GM12878 (cell line): ENCODE data around the gene PPP1R7. TPM values are rescaled to one million over a fixed set of nuclear protein-coding genes. Genes with fewer than 3 reads are reported as not detected.
A peak's percentile ranks its signal among the peaks of the same experiment; 100 is the strongest.

ENCODE experiments used
- ASH2L ChIP-seq: fragments of 300-600, 200-600 bp; sonication (generic); IDR thresholded peaks from 2 replicates; pipeline ENCODE4 v1.6.1; 2017; ENCODE audit warnings: low read depth, mild to moderate bottlenecking, borderline replicate concordance
- BCLAF1 ChIP-seq: fragments of 450-650 bp; IDR thresholded peaks from 2 replicates; pipeline ENCODE4 v1.6.1; 2017; ENCODE audit warnings: antibody characterized with exemption, mild to moderate bottlenecking, moderate library complexity
- CBX5 ChIP-seq: sonication (generic); IDR thresholded peaks from 2 replicates; pipeline ENCODE4 v1.6.1; 2016; ENCODE audit warnings: low read depth, moderate library complexity, mild to moderate bottlenecking, inconsistent platforms
- CHD4 ChIP-seq: fragments of 200-600 bp; sonication (generic); IDR thresholded peaks from 2 replicates; pipeline ENCODE4 v1.6.1; 2016; ENCODE audit warnings: mild to moderate bottlenecking
- DPF2 ChIP-seq: fragments of 450-650 bp; IDR thresholded peaks from 2 replicates; pipeline ENCODE4 v1.6.1; 2017; ENCODE audit warnings: mild to moderate bottlenecking
- EP300 ChIP-seq, 2 experiments: fragments of 150-350 bp in 1 of 2; IDR thresholded peaks; 2 replicates each; pipeline ENCODE4 v1.6.1; 2011 to 2012; ENCODE audit warnings: low read depth in 2 of 2, low read length in 2 of 2, borderline replicate concordance in 1 of 2, improper control_type of control experiment in 1 of 2, inconsistent platforms in 1 of 2; ENCODE audit not compliant: control insufficient read depth in 1 of 2
- ESRRA ChIP-seq: IDR thresholded peaks from 2 replicates; pipeline ENCODE4 v1.6.1; 2012; ENCODE audit warnings: mild to moderate bottlenecking, low read length, improper control_type of control experiment
- JUND ChIP-seq: IDR thresholded peaks from 2 replicates; pipeline ENCODE4 v1.6.1; 2012; ENCODE audit warnings: low read depth, mild to moderate bottlenecking, low read length, improper control_type of control experiment, moderate library complexity
- KLF5 ChIP-seq: fragments of 450-650 bp; IDR thresholded peaks from 2 replicates; pipeline ENCODE4 v1.6.1; 2014; ENCODE audit warnings: mild to moderate bottlenecking; ENCODE audit not compliant: partially characterized antibody
- PAX5 ChIP-seq: IDR thresholded peaks from 2 replicates; pipeline ENCODE4 v1.6.1; 2011; ENCODE audit warnings: low read depth, low read length, borderline replicate concordance
- PAX8 ChIP-seq: fragments of 450-650 bp; IDR thresholded peaks from 2 replicates; pipeline ENCODE4 v1.6.1; 2017; ENCODE audit warnings: mild to moderate bottlenecking, moderate library complexity
- POLR2A ChIP-seq: IDR thresholded peaks from 2 replicates; pipeline ENCODE4 v1.6.1; 2011; ENCODE audit warnings: low read depth, mild to moderate bottlenecking, low read length
- RAD51 ChIP-seq: fragments of 450-650 bp; IDR thresholded peaks from 2 replicates; pipeline ENCODE4 v1.6.1; 2016; ENCODE audit warnings: moderate library complexity, mild to moderate bottlenecking, inconsistent platforms
- SMAD1 ChIP-seq: fragments of 450-650 bp; IDR thresholded peaks from 2 replicates; pipeline ENCODE4 v1.6.1; 2018; ENCODE audit warnings: mild to moderate bottlenecking, low read depth; ENCODE audit not compliant: partially characterized antibody
- SMARCA5 ChIP-seq: fragments of 450-650 bp; IDR thresholded peaks from 2 replicates; pipeline ENCODE4 v1.6.1; 2017; ENCODE audit warnings: mild to moderate bottlenecking
- STAT1 ChIP-seq: fragments of 450-650 bp; conservative IDR thresholded peaks from 2 replicates; pipeline ENCODE4 v1.6.1; 2014; ENCODE audit warnings: antibody characterized with exemption, mild to moderate bottlenecking
- SUZ12 ChIP-seq: fragments of 200-600 bp; sonication (generic); IDR thresholded peaks from one replicate; pipeline ENCODE4 v1.6.1; 2018; ENCODE audit warnings: antibody characterized with exemption, mild to moderate bottlenecking; ENCODE audit not compliant: unreplicated experiment
- TAF1 ChIP-seq: IDR thresholded peaks from 2 replicates; pipeline ENCODE4 v1.6.1; 2011; ENCODE audit warnings: mild to moderate bottlenecking, low read depth, low read length, borderline replicate concordance
- TARDBP ChIP-seq: IDR thresholded peaks from 2 replicates; pipeline ENCODE4 v1.6.1; 2016; ENCODE audit warnings: borderline replicate concordance
- TCF12 ChIP-seq: IDR thresholded peaks from 2 replicates; pipeline ENCODE4 v1.6.1; 2011; ENCODE audit warnings: low read depth, mild to moderate bottlenecking, low read length
- WRNIP1 ChIP-seq: IDR thresholded peaks from 2 replicates; pipeline ENCODE4 v1.6.1; 2011; ENCODE audit warnings: low read depth, low read length, improper control_type of control experiment, borderline replicate concordance
- ZNF217 ChIP-seq: fragments of 450-650 bp; IDR thresholded peaks from 2 replicates; pipeline ENCODE4 v1.6.1; 2017; ENCODE audit warnings: antibody characterized with exemption, mild to moderate bottlenecking
- ZNF274 ChIP-seq: IDR thresholded peaks from one replicate; pipeline ENCODE4 v1.8.0; 2011; ENCODE audit not compliant: insufficient read length, insufficient read depth
- polyA plus RNA-seq, 11 experiments: library from polyadenylated mRNA; depleted of rRNA in 4 of 11; unstranded in 6 of 11; stranded (reverse) in 5 of 11; fragments of >200 nt; fragmentation: Nextera tagmentation in 4 of 11; fragmentation: Illumina TruSeq in 1 of 11; extraction: Ambion mirVana in 4 of 11; extraction: Trizol in 1 of 11; gene quantifications; 1 replicate in 1 of 11; 2 replicates in 10 of 11; pipeline versions ENCODE4 v1.2.1 to v1.2.3, GENCODE V29; 2011 to 2016; ENCODE audit warnings: inconsistent platforms in 2 of 11, missing spikeins in 2 of 11, low read depth in 1 of 11
- total RNA-seq, 4 experiments: library from RNA; depleted of rRNA in 3 of 4; stranded (reverse); fragments of >200 nt in 3 of 4; fragmentation: Illumina TruSeq in 1 of 4; extraction: Trizol in 1 of 4; gene quantifications; 2 replicates each; pipeline versions ENCODE4 v1.2.1 to v1.2.3, GENCODE V29; 2013 to 2021
- TF ChIP-seq, protein P1 (sequence below): fragments of 450-650 bp; IDR thresholded peaks from 2 replicates; pipeline ENCODE4 v1.6.1; 2017; ENCODE audit warnings: borderline replicate concordance
- TF ChIP-seq, protein P2 (sequence below): IDR thresholded peaks from 2 replicates; pipeline ENCODE4 v1.6.1; 2011; ENCODE audit warnings: borderline replicate concordance, low read depth, mild to moderate bottlenecking, moderate library complexity, low read length; ENCODE audit not compliant: insufficient read depth, poor library complexity, severe bottlenecking

Gene PPP1R7
- total and polyA plus RNA-seq, 10 of the 15 experiments (the other 5 are each of a cell fraction or from before 2014, with no cell fraction given), result 78.5 to 174 (median 93.7) TPM

- TF ChIP-seq POLR2A (peak; percentile 94), DPF2 (peak; percentile 89), JUND (0 out of 2 replicates have a peak, but pooled peaks have one; percentile 33), BCLAF1 (no peak), CHD4 (no peak), STAT1 (peak; percentile 98), TAF1 (peak; percentile 93; the same call in 1 of the 2 replicates), WRNIP1 (no peak; the same call in 1 of the 2 replicates), KLF5 (peak; percentile 36), SMAD1 (no peak), ZNF274 (no peak), TARDBP (peak; percentile 79; the same call in 1 of the 2 replicates), ESRRA (0 out of 2 replicates have a peak, but pooled peaks have one; percentile 43), EP300 (IDR thresholded peaks at IDR 0.05; ENCODE audit: borderline replicate concordance in 1 of 2, control insufficient read depth in 1 of 2, low read depth in 2 of 2, low read length in 2 of 2) (peak; percentile 41 to 56; a peak in 1 of 4 replicates), TCF12 (peak; percentile 87), SUZ12 (no peak), RAD51 (no peak), ASH2L (no peak), ZNF217 (peak; percentile 81), CBX5 (peak; percentile 86), PAX8 (no peak), SMARCA5 (peak; percentile 97), PAX5 (peak; percentile 73; the same call in 1 of the 2 replicates)
- TF ChIP-seq, protein P1, sequence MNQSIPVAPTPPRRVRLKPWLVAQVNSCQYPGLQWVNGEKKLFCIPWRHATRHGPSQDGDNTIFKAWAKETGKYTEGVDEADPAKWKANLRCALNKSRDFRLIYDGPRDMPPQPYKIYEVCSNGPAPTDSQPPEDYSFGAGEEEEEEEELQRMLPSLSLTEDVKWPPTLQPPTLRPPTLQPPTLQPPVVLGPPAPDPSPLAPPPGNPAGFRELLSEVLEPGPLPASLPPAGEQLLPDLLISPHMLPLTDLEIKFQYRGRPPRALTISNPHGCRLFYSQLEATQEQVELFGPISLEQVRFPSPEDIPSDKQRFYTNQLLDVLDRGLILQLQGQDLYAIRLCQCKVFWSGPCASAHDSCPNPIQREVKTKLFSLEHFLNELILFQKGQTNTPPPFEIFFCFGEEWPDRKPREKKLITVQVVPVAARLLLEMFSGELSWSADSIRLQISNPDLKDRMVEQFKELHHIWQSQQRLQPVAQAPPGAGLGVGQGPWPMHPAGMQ, result no peak
- TF ChIP-seq, protein P2, sequence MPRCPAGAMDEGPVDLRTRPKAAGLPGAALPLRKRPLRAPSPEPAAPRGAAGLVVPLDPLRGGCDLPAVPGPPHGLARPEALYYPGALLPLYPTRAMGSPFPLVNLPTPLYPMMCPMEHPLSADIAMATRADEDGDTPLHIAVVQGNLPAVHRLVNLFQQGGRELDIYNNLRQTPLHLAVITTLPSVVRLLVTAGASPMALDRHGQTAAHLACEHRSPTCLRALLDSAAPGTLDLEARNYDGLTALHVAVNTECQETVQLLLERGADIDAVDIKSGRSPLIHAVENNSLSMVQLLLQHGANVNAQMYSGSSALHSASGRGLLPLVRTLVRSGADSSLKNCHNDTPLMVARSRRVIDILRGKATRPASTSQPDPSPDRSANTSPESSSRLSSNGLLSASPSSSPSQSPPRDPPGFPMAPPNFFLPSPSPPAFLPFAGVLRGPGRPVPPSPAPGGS, result peak; percentile 64
These were observed 47.9 kb upstream of the PPP1R7 start, which contains the start of gene MTERF4 (continued) for GRCh38 chr2:241102239-241102803.
